Uterus (tissue), 4 donors: ENCODE data around the gene TNIP1. TPM values are rescaled to one million over a fixed set of nuclear protein-coding genes. Genes with fewer than 3 reads are reported as not detected.

Experiments used
- DNase-seq, 2 donors: peaks; one replicate each; pipeline ENCODE4 v3.0.0-alpha.2; 2019 to 2020
- H3K27ac ChIP-seq, 2 donors: fragments of 200-600 bp; sonication (generic); 1 replicate in 1 of 2; 2 replicates in 1 of 2; pipeline ENCODE4 v1.5.1; 2016 to 2018
- H3K27me3 ChIP-seq, 2 donors: fragments of 200-600 bp; sonication (generic); one replicate each; pipeline ENCODE4 v1.5.1; 2018 to 2019; ENCODE audit warnings: control low read depth in 1 of 2
- H3K36me3 ChIP-seq, 2 donors: fragments of 200-600 bp; sonication (generic); one replicate each; pipeline ENCODE4 v1.5.1; 2019; ENCODE audit warnings: control low read depth in 1 of 2
- H3K4me1 ChIP-seq, 2 donors: fragments of 200-600 bp; sonication (generic); one replicate each; pipeline ENCODE4 v1.5.1; 2018 to 2019; ENCODE audit warnings: control low read depth in 1 of 2
- H3K4me3 ChIP-seq, 2 donors: fragments of 200-600 bp; sonication (generic); 1 replicate in 1 of 2; 2 replicates in 1 of 2; pipeline ENCODE4 v1.5.1; 2018 to 2019; ENCODE audit warnings: mild to moderate bottlenecking in 1 of 2
- H3K9me3 ChIP-seq, 2 donors: fragments of 200-600 bp; sonication (generic); one replicate each; pipeline ENCODE4 v1.5.1; 2019; ENCODE audit warnings: control low read depth in 1 of 2
- POLR2A ChIP-seq, 2 donors: fragments of 450-650 bp; IDR thresholded peaks; one replicate each; pipeline ENCODE4 v1.6.1; 2016; ENCODE audit warnings: antibody characterized with exemption in 2 of 2, mild to moderate bottlenecking in 1 of 2, moderate library complexity in 1 of 2
- intact Hi-C: fragments of 100-400 bp; cut with DNase I; formaldehyde crosslinking; loops from one replicate; pipeline ENCODE4 v1.15.1; 2023; ENCODE audit warnings: low total_unique reads
- total RNA-seq, 4 donors: library from RNA; depleted of rRNA in 3 of 4; stranded (reverse); fragments of >200 nt in 3 of 4; gene quantifications; one replicate each; pipeline versions ENCODE4 v1.1.0 to v1.2.4, GENCODE V29; 2014 to 2023
- TF ChIP-seq, protein P1 (sequence below), 4 experiments: fragments of 200-600 bp in 2 of 4; fragments of 450-650 bp in 2 of 4; sonication (generic) in 2 of 4; IDR thresholded peaks; one replicate each; pipeline ENCODE4 v1.5.1; 2016 to 2019; ENCODE audit warnings: antibody characterized with exemption in 4 of 4, mild to moderate bottlenecking in 2 of 4, moderate library complexity in 1 of 4
- donor health status: DM: yes; HTN: yes; CAD: no.

The TNIP1 gene
- total RNA-seq, 4 donors from 2014 or later: 35.6 to 70.8 (median 50.7) TPM

GRCh38 chr5:151003503-151003860 is 77.4 kb downstream of the TNIP1 start:
- Histone ChIP-seq H3K4me3 (no peak overlapping the region), H3K27ac (peak overlapping the region; percentile 80 to 83), H3K9me3 (no peaks in the 10 kb centered on the region), H3K27me3 (no peaks in the 10 kb centered on the region), H3K36me3 (no peaks in the 10 kb centered on the region), H3K4me1 (peaks cover 10 to 16% of the 10 kb centered on the region in 2 donors)
- intact Hi-C loops: no loop called here
- no peak for DNase-seq
- no peak for TF ChIP-seq POLR2A (IDR thresholded peaks at IDR 0.05)
- TF ChIP-seq, protein P1, sequence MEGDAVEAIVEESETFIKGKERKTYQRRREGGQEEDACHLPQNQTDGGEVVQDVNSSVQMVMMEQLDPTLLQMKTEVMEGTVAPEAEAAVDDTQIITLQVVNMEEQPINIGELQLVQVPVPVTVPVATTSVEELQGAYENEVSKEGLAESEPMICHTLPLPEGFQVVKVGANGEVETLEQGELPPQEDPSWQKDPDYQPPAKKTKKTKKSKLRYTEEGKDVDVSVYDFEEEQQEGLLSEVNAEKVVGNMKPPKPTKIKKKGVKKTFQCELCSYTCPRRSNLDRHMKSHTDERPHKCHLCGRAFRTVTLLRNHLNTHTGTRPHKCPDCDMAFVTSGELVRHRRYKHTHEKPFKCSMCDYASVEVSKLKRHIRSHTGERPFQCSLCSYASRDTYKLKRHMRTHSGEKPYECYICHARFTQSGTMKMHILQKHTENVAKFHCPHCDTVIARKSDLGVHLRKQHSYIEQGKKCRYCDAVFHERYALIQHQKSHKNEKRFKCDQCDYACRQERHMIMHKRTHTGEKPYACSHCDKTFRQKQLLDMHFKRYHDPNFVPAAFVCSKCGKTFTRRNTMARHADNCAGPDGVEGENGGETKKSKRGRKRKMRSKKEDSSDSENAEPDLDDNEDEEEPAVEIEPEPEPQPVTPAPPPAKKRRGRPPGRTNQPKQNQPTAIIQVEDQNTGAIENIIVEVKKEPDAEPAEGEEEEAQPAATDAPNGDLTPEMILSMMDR (IDR thresholded peaks at IDR 0.05): no peak

DNA sequence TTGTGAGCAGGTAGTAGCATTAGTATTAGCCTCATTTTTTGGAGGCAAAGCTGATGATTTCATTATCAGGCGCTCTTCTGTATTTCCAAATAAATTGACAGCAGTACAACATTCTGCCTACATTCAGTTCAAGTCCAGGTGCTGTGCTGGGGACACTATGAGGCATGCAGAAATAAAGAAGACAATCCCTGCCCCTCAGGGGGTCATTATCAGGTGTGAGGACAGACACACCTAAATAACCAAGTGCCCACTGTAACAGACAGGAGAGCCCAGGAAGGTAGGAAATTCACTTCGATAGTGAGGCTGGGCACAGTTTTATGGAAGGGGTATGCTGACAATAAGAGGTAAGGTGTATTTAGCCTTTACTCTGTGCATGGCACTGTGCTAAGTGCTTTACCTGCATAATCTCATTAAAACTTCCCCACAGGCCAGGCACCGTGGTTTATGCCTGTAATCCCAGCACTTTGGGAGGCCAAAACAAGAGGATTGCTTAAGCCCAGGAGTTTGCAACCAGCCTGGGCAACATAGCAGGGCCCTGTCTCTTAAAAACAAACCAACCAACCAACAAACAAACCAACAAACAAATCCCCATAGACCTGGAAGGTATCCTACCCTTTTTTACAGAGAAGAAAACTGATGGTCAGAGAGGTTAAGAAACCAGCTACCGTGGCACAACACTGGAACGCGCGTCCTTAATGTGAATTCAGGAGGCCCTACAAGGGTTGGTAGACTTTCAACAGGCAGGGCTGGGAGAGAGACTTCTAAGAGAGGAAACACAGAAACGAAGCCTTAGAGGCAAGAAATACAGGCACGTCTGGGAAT is 77.9 kb downstream of the TNIP1 start:
- Histone ChIP-seq H3K4me1 (peaks cover 10 to 16% of the 10 kb centered on the region in 2 donors), H3K9me3 (no peaks in the 10 kb centered on the region), H3K27me3 (no peaks in the 10 kb centered on the region), H3K4me3 (no peak overlapping the region), H3K36me3 (no peaks in the 10 kb centered on the region), H3K27ac (peak overlapping the region; percentile 80 to 83)
- DNase-seq: no peak
- TF ChIP-seq, protein P1 (IDR thresholded peaks at IDR 0.05): no peak
- TF ChIP-seq POLR2A (IDR thresholded peaks at IDR 0.05): no peak
- intact Hi-C loops: no loop called here

- no peaks in the 10 kb centered on the region for H3K9me3 ChIP-seq
- intact Hi-C loops: no loop called here
- no peak for TF ChIP-seq POLR2A (IDR thresholded peaks at IDR 0.05)
- TF ChIP-seq, protein P1 (IDR thresholded peaks at IDR 0.05): peak; percentile 51 to 83 (median 68)
- no peaks in the 10 kb centered on the region for H3K36me3 ChIP-seq
- H3K27me3 ChIP-seq: no peaks in the 10 kb centered on the region
- DNase-seq: no peak
- no peak overlapping the region for H3K27ac ChIP-seq
- H3K4me1 ChIP-seq: peaks cover 10 to 16% of the 10 kb centered on the region in 2 donors
- H3K4me3 ChIP-seq: no peak overlapping the region
Measured at GRCh38 chr5:151002250-151002649, 78.6 kb downstream of the TNIP1 start.

DNA sequence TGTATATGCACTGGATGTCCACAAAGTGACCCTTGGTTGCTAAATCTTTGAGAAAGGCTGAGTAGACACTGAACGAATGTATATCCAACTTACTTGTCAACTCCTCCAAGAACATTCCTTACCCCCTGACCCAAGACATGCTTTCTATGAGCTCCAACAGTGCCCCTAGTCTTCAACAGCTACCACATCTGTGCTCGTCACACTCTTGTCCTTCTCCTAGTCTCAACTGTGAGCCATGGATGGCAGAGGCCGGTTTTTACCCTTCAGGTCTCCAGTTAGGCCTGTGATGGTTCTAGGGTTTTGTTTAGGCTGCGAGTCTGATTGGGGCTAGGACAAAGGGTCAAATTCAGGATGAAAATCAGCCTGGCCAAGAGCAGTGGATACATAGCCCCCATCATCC is 79.4 kb downstream of the TNIP1 start:
- Histone ChIP-seq H3K36me3 (no peaks in the 10 kb centered on the region), H3K4me3 (no peak overlapping the region), H3K9me3 (no peaks in the 10 kb centered on the region), H3K27ac (no peak overlapping the region), H3K4me1 (peaks cover 5 to 9% of the 10 kb centered on the region in 2 donors), H3K27me3 (no peaks in the 10 kb centered on the region)
- TF ChIP-seq, protein P1 (IDR thresholded peaks at IDR 0.05): no peak
- no peak for TF ChIP-seq POLR2A (IDR thresholded peaks at IDR 0.05)
- intact Hi-C loops: no loop called here
- DNase-seq: no peak

DNA sequence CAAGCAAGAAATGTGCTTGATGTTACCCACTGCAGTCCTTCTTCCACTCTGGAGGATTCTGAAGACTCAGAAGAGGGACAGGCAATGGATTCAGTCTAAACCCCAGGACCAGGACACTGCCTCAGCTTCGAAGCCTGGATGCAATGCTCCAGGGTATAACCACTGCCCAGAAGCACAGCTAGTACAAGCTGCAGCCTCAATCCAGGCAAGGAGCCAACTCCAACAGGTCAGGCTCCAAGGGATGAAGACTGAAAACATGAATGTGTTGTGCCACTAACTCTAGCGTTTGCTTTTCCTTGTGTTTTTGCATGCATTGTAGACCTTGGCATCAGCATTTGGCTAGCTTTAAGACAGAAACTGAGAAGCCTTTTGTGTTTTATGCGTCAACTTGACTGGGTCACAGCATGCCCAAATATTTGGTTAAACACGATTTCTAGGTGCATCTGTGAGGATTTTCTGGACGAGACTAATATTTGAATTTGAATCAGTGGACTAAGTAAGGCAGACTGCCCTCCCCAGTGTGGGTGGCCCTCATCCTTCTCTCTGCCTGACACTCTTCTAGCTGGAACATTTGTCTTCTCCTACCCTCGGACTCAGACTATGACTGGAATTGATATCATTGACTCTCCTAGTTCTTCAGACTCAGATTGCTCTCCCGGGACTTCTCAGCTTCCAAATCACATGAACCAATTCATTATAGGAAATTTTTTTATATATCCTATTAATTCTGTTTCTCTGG is 81.0 kb downstream of the TNIP1 start:
- intact Hi-C loops: loop anchor here (5.0 kb wide), 1 partner anchor 52 kb away; no protein-coding TSS in a partner anchor
- Histone ChIP-seq H3K9me3 (no peaks in the 10 kb centered on the region), H3K27ac (no peak overlapping the region), H3K4me3 (no peak overlapping the region), H3K27me3 (no peaks in the 10 kb centered on the region), H3K4me1 (peaks cover 3 to 6% of the 10 kb centered on the region in 2 donors), H3K36me3 (no peaks in the 10 kb centered on the region)
- TF ChIP-seq, protein P1 (IDR thresholded peaks at IDR 0.05): no peak
- DNase-seq: peak in 1 of 2 donors; percentile 33
